Smooth muscle cell (in vitro differentiated cells): Measurements from ENCODE around the gene FILIP1L. TPM values are rescaled to one million over a fixed set of nuclear protein-coding genes. Genes with fewer than 3 reads are reported as not detected.
A peak's percentile ranks its signal among the peaks of the same experiment; 100 is the strongest.

Experiments used
- DNase-seq: peaks from one replicate; lab custom pipeline; 2025; ENCODE audit not compliant: unreplicated experiment; lab: John Stamatoyannopoulos, UW
- H2AFZ ChIP-seq: fragments of 200-600 bp; sonication (generic); 2 replicates; pipeline ENCODE4 v1.6.0; 2016; ENCODE audit warnings: antibody characterized with exemption, low read depth, mild to moderate bottlenecking
- H3F3A ChIP-seq: fragments of 200-600 bp; sonication (generic); 2 replicates; pipeline ENCODE4 v1.6.0; 2017; ENCODE audit warnings: antibody characterized with exemption, low read depth
- H3K27ac ChIP-seq: fragments of 200-600 bp; sonication (generic); 2 replicates; pipeline ENCODE4 v1.5.1; 2016; ENCODE audit warnings: low read depth, mild to moderate bottlenecking
- H3K27me3 ChIP-seq: fragments of 200-600 bp; sonication (generic); 2 replicates; pipeline ENCODE4 v1.6.1; 2016; ENCODE audit warnings: low read depth, mild to moderate bottlenecking
- H3K36me3 ChIP-seq: fragments of 200-600 bp; sonication (generic); 2 replicates; pipeline ENCODE4 v1.5.1; 2016; ENCODE audit warnings: low read depth
- H3K4me1 ChIP-seq: fragments of 200-600 bp; sonication (generic); 2 replicates; pipeline ENCODE4 v1.5.1; 2016; ENCODE audit warnings: low read depth
- H3K4me2 ChIP-seq: fragments of 200-600 bp; sonication (generic); 2 replicates; pipeline ENCODE4 v1.6.0; 2016; ENCODE audit warnings: mild to moderate bottlenecking
- H3K4me3 ChIP-seq: fragments of 200-600 bp; sonication (generic); 2 replicates; pipeline ENCODE4 v1.5.1; 2016; ENCODE audit warnings: mild to moderate bottlenecking
- H3K79me2 ChIP-seq: fragments of 200-600 bp; sonication (generic); 2 replicates; pipeline ENCODE4 v1.6.0; 2016; ENCODE audit warnings: low read depth, mild to moderate bottlenecking
- H3K9ac ChIP-seq: fragments of 200-600 bp; sonication (generic); 2 replicates; pipeline ENCODE4 v1.6.0; 2016; ENCODE audit warnings: low read depth
- H3K9me3 ChIP-seq: fragments of 200-600 bp; sonication (generic); replicated peaks from 2 replicates; pipeline ENCODE4 v1.5.1; 2016; ENCODE audit warnings: low read depth
- H4K20me1 ChIP-seq: fragments of 200-600 bp; sonication (generic); 2 replicates; pipeline ENCODE4 v1.6.0; 2016; ENCODE audit warnings: low read depth
- WGBS: methylation state at CpG from one replicate; pipeline ENCODE4 v1.1.7; 2016; ENCODE audit warnings: low lambda C conversion rate; 5-methylcytosine and 5-hydroxymethylcytosine counted together
- polyA plus RNA-seq: library from polyadenylated mRNA; unstranded; fragments of >200 nt; fragmentation: Nextera tagmentation; extraction: Ambion mirVana; gene quantifications from 2 replicates; pipeline ENCODE4 v1.2.1, GENCODE V29; 2016
- total RNA-seq: library from RNA; depleted of rRNA; stranded (reverse); fragments of >200 nt; gene quantifications from 2 replicates; pipeline ENCODE4 v1.2.3, GENCODE V29; 2014
- TF ChIP-seq, protein P1 (sequence below): fragments of 200-600 bp; sonication (generic); IDR thresholded peaks from 2 replicates; pipeline ENCODE4 v1.5.1; 2017; ENCODE audit warnings: borderline replicate concordance, mild to moderate bottlenecking, antibody characterized with exemption; ENCODE audit not compliant: insufficient read depth, poor library complexity, severe bottlenecking

FILIP1L gene
- total and polyA plus RNA-seq, 2 experiments from 2014 or later = 56.2 to 104 TPM

DNA sequence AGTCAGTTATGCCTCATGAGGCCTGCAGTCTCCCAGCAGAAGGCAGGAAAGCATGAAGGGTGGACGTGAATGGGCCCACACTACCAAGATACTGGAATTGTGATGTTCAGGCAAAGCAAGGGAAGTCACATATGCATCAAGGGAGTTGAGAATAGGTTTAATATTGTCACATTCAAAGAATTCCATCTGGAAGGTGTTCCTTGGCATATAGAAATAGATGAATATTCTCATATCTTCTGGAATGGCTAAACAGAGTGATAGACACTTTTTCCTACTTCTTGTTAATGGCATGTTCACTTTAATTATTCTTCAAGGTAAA is 193.0 kb downstream of the FILIP1L start:
- no peaks in the 10 kb centered on the region for H3K36me3 ChIP-seq
- no peaks in the 10 kb centered on the region for H4K20me1 ChIP-seq
- peak overlapping the region; percentile 84 for H3K27ac ChIP-seq
- peak overlapping the region; percentile 63 for H3K9ac ChIP-seq
- H2AFZ ChIP-seq = peak overlapping the region; percentile 76
- H3K4me3 ChIP-seq = no peak overlapping the region
- TF ChIP-seq, protein P1, sequence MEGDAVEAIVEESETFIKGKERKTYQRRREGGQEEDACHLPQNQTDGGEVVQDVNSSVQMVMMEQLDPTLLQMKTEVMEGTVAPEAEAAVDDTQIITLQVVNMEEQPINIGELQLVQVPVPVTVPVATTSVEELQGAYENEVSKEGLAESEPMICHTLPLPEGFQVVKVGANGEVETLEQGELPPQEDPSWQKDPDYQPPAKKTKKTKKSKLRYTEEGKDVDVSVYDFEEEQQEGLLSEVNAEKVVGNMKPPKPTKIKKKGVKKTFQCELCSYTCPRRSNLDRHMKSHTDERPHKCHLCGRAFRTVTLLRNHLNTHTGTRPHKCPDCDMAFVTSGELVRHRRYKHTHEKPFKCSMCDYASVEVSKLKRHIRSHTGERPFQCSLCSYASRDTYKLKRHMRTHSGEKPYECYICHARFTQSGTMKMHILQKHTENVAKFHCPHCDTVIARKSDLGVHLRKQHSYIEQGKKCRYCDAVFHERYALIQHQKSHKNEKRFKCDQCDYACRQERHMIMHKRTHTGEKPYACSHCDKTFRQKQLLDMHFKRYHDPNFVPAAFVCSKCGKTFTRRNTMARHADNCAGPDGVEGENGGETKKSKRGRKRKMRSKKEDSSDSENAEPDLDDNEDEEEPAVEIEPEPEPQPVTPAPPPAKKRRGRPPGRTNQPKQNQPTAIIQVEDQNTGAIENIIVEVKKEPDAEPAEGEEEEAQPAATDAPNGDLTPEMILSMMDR = no peak
- no peaks in the 10 kb centered on the region for H3F3A ChIP-seq
- 97% methylated on average over 1 of the region's 1 CpG for WGBS
- no peaks in the 10 kb centered on the region for H3K27me3 ChIP-seq
- no peak for DNase-seq
- no peaks in the 10 kb centered on the region for H3K9me3 ChIP-seq
- no peaks in the 10 kb centered on the region for H3K79me2 ChIP-seq
- H3K4me1 ChIP-seq = peaks cover 11% of the 10 kb centered on the region
- H3K4me2 ChIP-seq = peak overlapping the region; percentile 11

DNA sequence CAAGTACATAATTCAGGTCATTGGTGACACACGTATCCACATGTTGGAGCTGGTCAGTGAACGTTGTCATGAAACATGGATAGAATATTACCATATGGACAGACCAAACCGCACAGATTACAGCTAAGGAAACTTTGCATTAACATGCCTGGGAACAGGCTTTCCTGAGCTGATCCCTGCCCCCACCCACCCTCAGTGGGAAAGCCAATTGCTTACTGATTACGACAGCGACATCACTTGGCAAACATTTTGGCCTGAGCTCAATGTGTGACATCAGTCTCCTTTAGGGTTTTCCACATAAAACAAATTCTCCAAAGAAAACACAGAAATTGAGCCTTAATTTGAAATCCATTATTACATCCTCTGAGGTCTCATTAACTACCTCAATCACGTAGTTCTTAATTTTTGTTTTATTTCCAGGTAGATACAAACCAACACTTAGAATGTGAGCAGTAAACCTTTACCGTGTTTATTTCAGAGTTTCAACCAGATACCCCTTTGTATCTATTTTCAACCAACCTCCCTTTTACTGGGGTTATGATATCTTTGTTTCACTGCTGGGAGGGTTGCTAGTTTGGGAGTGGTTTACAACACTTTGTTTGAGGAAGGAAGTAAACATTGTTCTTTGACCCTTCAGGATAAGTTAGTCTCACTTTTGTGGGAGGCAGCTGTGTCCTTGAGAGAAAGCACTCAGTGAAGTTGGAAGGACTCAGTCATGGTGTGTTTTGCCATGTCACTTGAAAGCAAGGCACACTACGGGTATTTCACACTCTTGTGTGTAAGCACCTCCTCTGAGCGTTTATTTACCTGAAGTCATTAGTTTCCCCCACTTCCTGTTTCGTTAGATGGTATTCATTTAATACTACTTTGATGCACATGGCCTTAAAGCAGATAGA is 193.6 kb downstream of the FILIP1L start:
- TF ChIP-seq, protein P1 = no peak
- H3K4me1 ChIP-seq = peaks cover 11% of the 10 kb centered on the region
- no peaks in the 10 kb centered on the region for H3K36me3 ChIP-seq
- H2AFZ ChIP-seq = peak overlapping the region; percentile 76
- peak overlapping the region; percentile 63 for H3K9ac ChIP-seq
- H3K4me3 ChIP-seq = no peak overlapping the region
- H3K9me3 ChIP-seq = no peaks in the 10 kb centered on the region
- peak; percentile 18 for DNase-seq
- H3K79me2 ChIP-seq = no peaks in the 10 kb centered on the region
- H4K20me1 ChIP-seq = no peaks in the 10 kb centered on the region
- no peaks in the 10 kb centered on the region for H3K27me3 ChIP-seq
- peak overlapping the region; percentile 84 for H3K27ac ChIP-seq
- WGBS = 51% methylated on average over 10 of the region's 10 CpGs
- H3F3A ChIP-seq = no peaks in the 10 kb centered on the region
- H3K4me2 ChIP-seq = peak overlapping the region; percentile 35

DNA sequence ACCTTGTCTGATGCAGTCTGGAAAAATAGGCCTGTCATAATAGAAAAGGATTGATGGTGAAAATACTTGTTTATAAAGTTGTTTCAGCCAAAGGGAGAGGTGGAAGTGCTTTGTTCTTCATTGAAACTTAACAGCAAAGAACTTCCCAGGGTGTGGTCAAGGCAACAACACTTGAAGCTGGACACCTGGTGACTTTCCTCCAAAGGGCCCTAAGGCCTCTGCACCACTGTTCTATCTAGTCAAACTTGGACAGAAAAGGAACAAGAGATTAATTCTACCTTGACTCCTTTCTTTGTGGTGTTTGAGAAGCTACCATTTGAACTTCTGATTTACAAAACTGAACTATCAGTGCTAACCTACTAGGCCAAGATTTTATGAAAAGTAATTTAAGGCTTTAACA is 194.6 kb downstream of the FILIP1L start:
- no peaks in the 10 kb centered on the region for H3K9me3 ChIP-seq
- no peak overlapping the region for H3K4me3 ChIP-seq
- H3K79me2 ChIP-seq = no peaks in the 10 kb centered on the region
- TF ChIP-seq, protein P1 = no peak
- no peak for DNase-seq
- no peaks in the 10 kb centered on the region for H3F3A ChIP-seq
- H3K27me3 ChIP-seq = no peaks in the 10 kb centered on the region
- no peak overlapping the region for H2AFZ ChIP-seq
- H3K4me1 ChIP-seq = peaks cover 11% of the 10 kb centered on the region
- no peaks in the 10 kb centered on the region for H3K36me3 ChIP-seq
- H3K27ac ChIP-seq = peak overlapping the region; percentile 84
- H4K20me1 ChIP-seq = no peaks in the 10 kb centered on the region
- no peak overlapping the region for H3K9ac ChIP-seq
- H3K4me2 ChIP-seq = no peak overlapping the region

DNA sequence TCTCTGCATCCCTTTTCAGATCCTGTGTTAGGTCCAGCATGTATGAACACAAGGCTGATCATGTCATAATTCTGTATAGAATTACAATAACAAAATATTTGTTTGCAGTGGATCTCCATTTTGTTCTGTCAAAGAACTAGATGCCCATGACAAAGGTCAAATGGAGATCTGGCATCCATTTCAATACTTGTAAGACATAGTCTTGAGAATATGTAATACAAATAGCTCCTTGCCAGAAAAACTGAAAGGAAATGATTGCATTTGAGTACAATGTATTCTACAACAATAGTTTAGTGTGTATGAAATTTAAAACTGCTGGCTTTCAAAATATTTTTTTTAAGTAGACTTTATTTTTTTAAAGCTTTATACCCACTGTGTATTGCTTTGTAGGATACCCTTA is 195.6 kb downstream of the FILIP1L start:
- no peak overlapping the region for H3K4me2 ChIP-seq
- peaks cover 11% of the 10 kb centered on the region for H3K4me1 ChIP-seq
- H3K27ac ChIP-seq = no peak overlapping the region
- no peaks in the 10 kb centered on the region for H3F3A ChIP-seq
- no peak overlapping the region for H3K4me3 ChIP-seq
- no peak overlapping the region for H2AFZ ChIP-seq
- no peaks in the 10 kb centered on the region for H3K79me2 ChIP-seq
- DNase-seq = no peak
- no peaks in the 10 kb centered on the region for H3K36me3 ChIP-seq
- H3K9ac ChIP-seq = no peak overlapping the region
- H3K9me3 ChIP-seq = no peaks in the 10 kb centered on the region
- TF ChIP-seq, protein P1 = no peak
- H3K27me3 ChIP-seq = no peaks in the 10 kb centered on the region
- H4K20me1 ChIP-seq = no peaks in the 10 kb centered on the region
